Trophoblast cell (in vitro differentiated cells and primary cell): Measurements from ENCODE around the gene USP6NL.
A peak's percentile ranks its signal among the peaks of the same experiment; 100 is the strongest.

ENCODE experiments used
- DNase-seq, 2 donors: peaks; one replicate each; pipeline ENCODE4 v3.0.0-alpha.2; 2016
- H2AFZ ChIP-seq: 2 replicates; pipeline ENCODE4 v1.6.1; 2013; ENCODE audit warnings: low read length, moderate library complexity, mild to moderate bottlenecking; ENCODE audit not compliant: insufficient read depth, poor library complexity
- H2AK5ac ChIP-seq: 2 replicates; pipeline ENCODE4 v1.6.1; 2013; ENCODE audit warnings: mild to moderate bottlenecking, low read length
- H2BK120ac ChIP-seq: 2 replicates; pipeline ENCODE4 v1.6.1; 2013; ENCODE audit warnings: low read length, mild to moderate bottlenecking, moderate library complexity; ENCODE audit not compliant: insufficient read depth, poor library complexity
- H2BK12ac ChIP-seq: 2 replicates; pipeline ENCODE4 v1.6.1; 2013; ENCODE audit warnings: mild to moderate bottlenecking, low read length, moderate library complexity
- H2BK5ac ChIP-seq: 2 replicates; pipeline ENCODE4 v1.6.1; 2013; ENCODE audit warnings: low read length, low read depth, moderate library complexity, mild to moderate bottlenecking; ENCODE audit not compliant: poor library complexity
- H3K14ac ChIP-seq: 2 replicates; pipeline ENCODE4 v1.6.1; 2013; ENCODE audit warnings: mild to moderate bottlenecking, low read length
- H3K18ac ChIP-seq: 2 replicates; pipeline ENCODE4 v1.6.1; 2013; ENCODE audit warnings: mild to moderate bottlenecking, low read length
- H3K23ac ChIP-seq: 2 replicates; pipeline ENCODE4 v1.6.1; 2013; ENCODE audit warnings: low read length
- H3K27ac ChIP-seq: 2 replicates; pipeline ENCODE4 v1.5.1; 2013; ENCODE audit warnings: low read depth, mild to moderate bottlenecking, inconsistent platforms, low read length, moderate library complexity
- H3K27me3 ChIP-seq: 2 replicates; pipeline ENCODE4 v1.6.1; 2013; ENCODE audit warnings: inconsistent platforms, mild to moderate bottlenecking, low read length, moderate library complexity; ENCODE audit not compliant: insufficient read depth
- H3K36me3 ChIP-seq, 2 experiments: 1 replicate in 1 of 2; 2 replicates in 1 of 2; pipeline ENCODE4 v1.6.1; 2013; ENCODE audit warnings: low read length in 2 of 2, mild to moderate bottlenecking in 2 of 2, moderate library complexity in 1 of 2; ENCODE audit not compliant: insufficient read depth in 2 of 2, control insufficient read depth in 1 of 2
- H3K4ac ChIP-seq: 2 replicates; pipeline ENCODE4 v1.6.1; 2013; ENCODE audit warnings: low read depth, mild to moderate bottlenecking, low read length, moderate library complexity
- H3K4me1 ChIP-seq, 2 experiments: 1 replicate in 1 of 2; 2 replicates in 1 of 2; pipeline ENCODE4 v1.6.1; 2013; ENCODE audit warnings: low read length in 2 of 2, mild to moderate bottlenecking in 2 of 2, moderate library complexity in 1 of 2; ENCODE audit not compliant: insufficient read depth in 2 of 2, control insufficient read depth in 1 of 2
- H3K4me2 ChIP-seq: 2 replicates; pipeline ENCODE4 v1.6.1; 2013; ENCODE audit warnings: inconsistent platforms, mild to moderate bottlenecking, low read length, moderate library complexity
- H3K4me3 ChIP-seq: 2 replicates; pipeline ENCODE4 v1.5.1; 2013; ENCODE audit warnings: mild to moderate bottlenecking, low read depth, low read length, inconsistent platforms
- H3K79me1 ChIP-seq: one replicate; pipeline ENCODE4 v1.6.1; 2013; ENCODE audit warnings: low read length
- H3K79me2 ChIP-seq: 2 replicates; pipeline ENCODE4 v1.6.1; 2013; ENCODE audit warnings: low read length, mild to moderate bottlenecking; ENCODE audit not compliant: control insufficient read depth, insufficient read depth, poor library complexity
- H3K9ac ChIP-seq: 2 replicates; pipeline ENCODE4 v1.6.1; 2013; ENCODE audit warnings: mild to moderate bottlenecking, low read length
- H3K9me3 ChIP-seq: 2 replicates; pipeline ENCODE4 v1.6.1; 2013; ENCODE audit warnings: low read depth, mild to moderate bottlenecking, control low read depth, inconsistent platforms, low read length; ENCODE audit not compliant: insufficient read depth
- H4K12ac ChIP-seq: 2 replicates; pipeline ENCODE4 v1.6.1; 2013; ENCODE audit warnings: low read depth, mild to moderate bottlenecking, low read length, moderate library complexity
- H4K8ac ChIP-seq: 2 replicates; pipeline ENCODE4 v1.6.1; 2013; ENCODE audit warnings: low read depth, mild to moderate bottlenecking, low read length, moderate library complexity
- H4K91ac ChIP-seq: one replicate; pipeline ENCODE4 v1.6.1; 2013; ENCODE audit warnings: low read depth, mild to moderate bottlenecking, low read length, moderate library complexity
- WGBS: extraction: QIAGEN DNeasy Blood & Tissue Kit; methylation state at CpG from one replicate; pipeline ENCODE4 v1.1.7; 2013; ENCODE audit warnings: missing lambda C conversion rate; ENCODE audit not compliant: insufficient read length, insufficient coverage; ENCODE audit errors: extremely low coverage; 5-methylcytosine and 5-hydroxymethylcytosine counted together

Gene USP6NL

GRCh38 chr10:11653758-11654471, 42.5 kb upstream of the USP6NL start:
- no peaks in the 10 kb centered on the region for H3K79me2 ChIP-seq
- no peak overlapping the region for H3K9ac ChIP-seq
- H3K18ac ChIP-seq, result no peak overlapping the region
- no peaks in the 10 kb centered on the region for H3K36me3 ChIP-seq
- peaks cover 1% of the 10 kb centered on the region for H3K9me3 ChIP-seq
- no peak overlapping the region for H2AK5ac ChIP-seq
- H3K23ac ChIP-seq, result no peak overlapping the region
- H4K8ac ChIP-seq, result no peak overlapping the region
- no peak overlapping the region for H2BK120ac ChIP-seq
- H3K27ac ChIP-seq, result no peak overlapping the region
- H3K14ac ChIP-seq, result no peak overlapping the region
- no peak overlapping the region for H3K4me3 ChIP-seq
- no peak overlapping the region for H2BK5ac ChIP-seq
- H2AFZ ChIP-seq, result no peak overlapping the region
- no peak overlapping the region for H2BK12ac ChIP-seq
- no peaks in the 10 kb centered on the region for H3K27me3 ChIP-seq
- H4K12ac ChIP-seq, result no peak overlapping the region
- DNase-seq, result no peak
- no peak overlapping the region for H4K91ac ChIP-seq
- no CpG with 5 or more reads among the region's 8 CpGs for WGBS
- no peak overlapping the region for H3K4ac ChIP-seq
- H3K4me1 ChIP-seq, result peaks cover 5 to 10% of the 10 kb centered on the region in 2 experiments
- H3K79me1 ChIP-seq, result no peaks in the 10 kb centered on the region
- H3K4me2 ChIP-seq, result no peak overlapping the region

- no peak overlapping the region for H3K23ac ChIP-seq
- peaks cover 0 to 4% of the 10 kb centered on the region in 2 experiments for H3K4me1 ChIP-seq
- no peak overlapping the region for H3K4me2 ChIP-seq
- no peak overlapping the region for H3K4ac ChIP-seq
- H4K91ac ChIP-seq, result no peak overlapping the region
- H2BK12ac ChIP-seq, result no peak overlapping the region
- no peak for DNase-seq
- H3K79me1 ChIP-seq, result no peaks in the 10 kb centered on the region
- peaks cover 1% of the 10 kb centered on the region for H3K9me3 ChIP-seq
- H3K18ac ChIP-seq, result no peak overlapping the region
- H3K4me3 ChIP-seq, result no peak overlapping the region
- H2AK5ac ChIP-seq, result no peak overlapping the region
- H2BK5ac ChIP-seq, result no peak overlapping the region
- H4K8ac ChIP-seq, result no peak overlapping the region
- H3K36me3 ChIP-seq, result no peaks in the 10 kb centered on the region
- WGBS, result no CpG with 5 or more reads among the region's 1 CpG
- H3K27ac ChIP-seq, result no peak overlapping the region
- H4K12ac ChIP-seq, result no peak overlapping the region
- no peak overlapping the region for H3K9ac ChIP-seq
- H3K79me2 ChIP-seq, result no peaks in the 10 kb centered on the region
- H2BK120ac ChIP-seq, result no peak overlapping the region
- H2AFZ ChIP-seq, result no peak overlapping the region
- H3K14ac ChIP-seq, result no peak overlapping the region
- H3K27me3 ChIP-seq, result no peaks in the 10 kb centered on the region
Measured at GRCh38 chr10:11647676-11648075, 36.2 kb upstream of the USP6NL start.

- Histone ChIP-seq H2AFZ (no peak overlapping the region), H4K91ac (no peak overlapping the region), H2BK120ac (no peak overlapping the region), H2BK12ac (no peak overlapping the region), H3K18ac (no peak overlapping the region), H3K23ac (no peak overlapping the region), H3K4me3 (no peak overlapping the region), H3K27me3 (no peaks in the 10 kb centered on the region), H3K4me1 (peaks cover 0 to 4% of the 10 kb centered on the region in 2 experiments), H4K8ac (no peak overlapping the region), H3K9ac (peak overlapping the region; percentile 22), H3K27ac (no peak overlapping the region), H3K79me2 (no peaks in the 10 kb centered on the region), H3K79me1 (no peaks in the 10 kb centered on the region), H2BK5ac (no peak overlapping the region), H4K12ac (no peak overlapping the region), H3K36me3 (no peaks in the 10 kb centered on the region), H3K14ac (no peak overlapping the region), H3K4ac (no peak overlapping the region), H2AK5ac (no peak overlapping the region), H3K9me3 (peaks cover 1% of the 10 kb centered on the region), H3K4me2 (no peak overlapping the region)
- no peak for DNase-seq
- WGBS, result no CpG with 5 or more reads among the region's 9 CpGs
Measured at GRCh38 chr10:11646450-11646849, 35.0 kb upstream of the USP6NL start.

- Histone ChIP-seq H2AFZ (no peak overlapping the region), H2BK5ac (no peak overlapping the region), H3K9ac (no peak overlapping the region), H2BK12ac (no peak overlapping the region), H3K27me3 (no peaks in the 10 kb centered on the region), H2AK5ac (no peak overlapping the region), H3K18ac (no peak overlapping the region), H3K4me3 (no peak overlapping the region), H3K4me2 (no peak overlapping the region), H4K8ac (no peak overlapping the region), H4K91ac (no peak overlapping the region), H3K4me1 (no peaks in the 10 kb centered on the region), H3K4ac (no peak overlapping the region), H3K14ac (no peak overlapping the region), H3K36me3 (no peaks in the 10 kb centered on the region), H3K23ac (no peak overlapping the region), H2BK120ac (no peak overlapping the region), H3K79me2 (no peaks in the 10 kb centered on the region), H3K27ac (no peak overlapping the region), H3K79me1 (no peaks in the 10 kb centered on the region), H4K12ac (no peak overlapping the region), H3K9me3 (no peaks in the 10 kb centered on the region)
- no CpG with 5 or more reads among the region's 6 CpGs for WGBS
- DNase-seq, result no peak
Measured at GRCh38 chr10:11643039-11643438, 31.6 kb upstream of the USP6NL start.
